OCI-LY7 (cell line): ENCODE results near the gene NANOG.

Source experiments
- EZH2phosphoT487 ChIP-seq: fragments of 200-600 bp; sonication (generic); IDR thresholded peaks from 2 replicates; pipeline ENCODE4 v1.6.1; 2018; ENCODE audit warnings: low read depth, borderline replicate concordance, mild to moderate bottlenecking, mixed run types, antibody characterized with exemption, low read length, moderate library complexity, mixed read lengths
- TF ChIP-seq, protein P1 (sequence below): fragments of 200-600 bp; sonication (generic); conservative IDR thresholded peaks from 2 replicates; pipeline ENCODE4 v1.5.1; 2014; ENCODE audit warnings: mild to moderate bottlenecking, antibody characterized with exemption, low read length, moderate library complexity, mixed read lengths

GRCh38 chr12:7751394-7751793 is 37.8 kb upstream of the NANOG start:
- TF ChIP-seq, protein P1, sequence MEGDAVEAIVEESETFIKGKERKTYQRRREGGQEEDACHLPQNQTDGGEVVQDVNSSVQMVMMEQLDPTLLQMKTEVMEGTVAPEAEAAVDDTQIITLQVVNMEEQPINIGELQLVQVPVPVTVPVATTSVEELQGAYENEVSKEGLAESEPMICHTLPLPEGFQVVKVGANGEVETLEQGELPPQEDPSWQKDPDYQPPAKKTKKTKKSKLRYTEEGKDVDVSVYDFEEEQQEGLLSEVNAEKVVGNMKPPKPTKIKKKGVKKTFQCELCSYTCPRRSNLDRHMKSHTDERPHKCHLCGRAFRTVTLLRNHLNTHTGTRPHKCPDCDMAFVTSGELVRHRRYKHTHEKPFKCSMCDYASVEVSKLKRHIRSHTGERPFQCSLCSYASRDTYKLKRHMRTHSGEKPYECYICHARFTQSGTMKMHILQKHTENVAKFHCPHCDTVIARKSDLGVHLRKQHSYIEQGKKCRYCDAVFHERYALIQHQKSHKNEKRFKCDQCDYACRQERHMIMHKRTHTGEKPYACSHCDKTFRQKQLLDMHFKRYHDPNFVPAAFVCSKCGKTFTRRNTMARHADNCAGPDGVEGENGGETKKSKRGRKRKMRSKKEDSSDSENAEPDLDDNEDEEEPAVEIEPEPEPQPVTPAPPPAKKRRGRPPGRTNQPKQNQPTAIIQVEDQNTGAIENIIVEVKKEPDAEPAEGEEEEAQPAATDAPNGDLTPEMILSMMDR, result no peak
- TF ChIP-seq EZH2phosphoT487, result no peak
